Measurements from ENCODE around the gene FDXR.

The FDXR gene

DNA sequence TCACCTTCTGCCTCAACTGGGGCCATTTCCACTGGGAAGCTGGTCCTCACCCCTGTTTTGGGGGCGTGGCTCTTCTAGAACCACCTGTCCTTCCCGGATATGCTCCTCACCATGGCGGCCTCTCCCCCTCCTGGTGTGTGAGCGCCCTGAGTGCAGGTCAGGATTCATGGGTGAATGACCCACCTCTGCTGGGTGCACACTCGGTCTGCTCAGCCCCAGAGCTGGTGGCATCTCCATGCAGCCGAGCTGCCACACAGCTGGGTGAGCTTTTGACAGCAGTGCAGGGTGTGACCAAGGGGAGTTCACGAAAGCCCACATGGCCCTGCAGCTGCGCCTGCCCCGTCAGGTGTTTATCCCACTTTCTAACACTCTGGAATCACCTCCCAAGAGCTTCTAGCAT lies 40.4 kb downstream of the FDXR start:
- no peak for DNase-seq

DNA sequence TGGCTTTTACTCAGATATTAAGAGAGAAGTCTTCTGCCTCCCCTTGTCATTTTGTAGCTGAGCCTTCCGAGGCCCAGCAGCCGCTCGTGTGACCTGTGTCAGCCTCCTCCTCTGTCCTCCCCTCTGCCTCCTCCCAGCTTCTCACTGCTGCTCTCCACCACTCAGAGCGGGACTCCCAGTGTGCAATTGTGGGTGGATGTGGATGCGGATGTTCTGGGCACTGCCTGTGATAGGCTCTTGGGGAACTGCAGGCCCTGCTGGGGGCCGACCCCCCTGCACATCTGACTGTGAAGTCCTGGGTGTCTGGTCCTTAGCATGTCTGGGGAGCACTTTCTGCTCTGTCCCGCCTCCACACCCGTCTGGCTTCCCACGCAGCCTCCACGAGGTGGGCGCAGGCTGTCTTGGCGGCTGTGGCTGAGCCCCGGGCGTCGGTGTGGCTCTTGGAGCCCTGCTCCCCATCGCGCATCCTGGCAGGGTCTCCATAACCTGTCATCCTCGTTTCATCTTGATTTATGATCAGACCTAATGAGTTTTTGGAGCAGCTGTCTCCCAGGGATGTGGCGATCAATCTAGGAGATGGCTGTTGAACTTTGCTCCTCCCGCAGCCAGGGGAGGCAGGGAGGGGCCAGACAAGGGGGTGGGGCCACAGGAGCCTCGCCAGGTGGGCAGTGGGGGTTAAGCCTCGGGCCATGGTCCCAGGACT lies 41.2 kb downstream of the FDXR start:
- no peak for DNase-seq

DNA sequence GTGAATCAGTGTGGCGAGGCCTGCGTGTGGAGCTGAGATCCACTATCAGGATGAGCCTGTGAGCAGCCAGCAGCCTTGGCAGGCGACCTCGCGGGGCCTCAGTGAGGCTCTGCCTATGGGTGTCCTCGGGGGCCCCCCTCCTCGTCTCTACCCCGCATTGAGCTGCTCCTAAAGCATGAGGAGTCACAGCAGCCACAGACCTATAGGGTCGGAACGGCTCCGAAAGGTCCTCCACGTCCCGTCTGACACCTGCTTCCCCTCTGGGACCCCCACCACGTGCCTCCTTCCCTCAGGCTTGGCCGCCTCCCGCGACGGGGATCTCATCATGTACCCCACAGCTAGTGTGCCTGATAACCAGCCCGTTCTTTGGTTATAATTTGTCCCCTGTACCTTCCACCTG lies 41.9 kb downstream of the FDXR start:
- DNase-seq = no peak

DNA sequence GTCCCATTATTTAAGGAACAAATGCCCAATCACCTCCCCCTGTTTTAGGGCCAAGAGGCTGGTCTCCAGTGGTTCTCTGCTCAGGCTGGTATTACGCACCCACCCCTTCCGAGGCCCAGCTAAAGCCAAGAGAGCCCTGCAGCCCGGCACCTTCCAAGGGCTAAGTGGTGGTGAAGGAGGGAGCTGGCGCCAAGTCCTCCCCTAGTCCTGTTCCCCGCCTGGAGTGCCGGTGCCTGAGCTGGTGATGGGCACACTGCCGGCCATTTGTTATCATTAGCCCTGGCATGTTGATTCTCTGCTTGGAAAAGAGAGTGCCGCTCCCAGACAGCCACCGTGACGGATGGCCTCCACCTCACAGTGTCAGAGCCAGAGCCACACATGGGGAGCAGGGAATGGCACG lies 45.0 kb downstream of the FDXR start:
- no peak for DNase-seq

DNA sequence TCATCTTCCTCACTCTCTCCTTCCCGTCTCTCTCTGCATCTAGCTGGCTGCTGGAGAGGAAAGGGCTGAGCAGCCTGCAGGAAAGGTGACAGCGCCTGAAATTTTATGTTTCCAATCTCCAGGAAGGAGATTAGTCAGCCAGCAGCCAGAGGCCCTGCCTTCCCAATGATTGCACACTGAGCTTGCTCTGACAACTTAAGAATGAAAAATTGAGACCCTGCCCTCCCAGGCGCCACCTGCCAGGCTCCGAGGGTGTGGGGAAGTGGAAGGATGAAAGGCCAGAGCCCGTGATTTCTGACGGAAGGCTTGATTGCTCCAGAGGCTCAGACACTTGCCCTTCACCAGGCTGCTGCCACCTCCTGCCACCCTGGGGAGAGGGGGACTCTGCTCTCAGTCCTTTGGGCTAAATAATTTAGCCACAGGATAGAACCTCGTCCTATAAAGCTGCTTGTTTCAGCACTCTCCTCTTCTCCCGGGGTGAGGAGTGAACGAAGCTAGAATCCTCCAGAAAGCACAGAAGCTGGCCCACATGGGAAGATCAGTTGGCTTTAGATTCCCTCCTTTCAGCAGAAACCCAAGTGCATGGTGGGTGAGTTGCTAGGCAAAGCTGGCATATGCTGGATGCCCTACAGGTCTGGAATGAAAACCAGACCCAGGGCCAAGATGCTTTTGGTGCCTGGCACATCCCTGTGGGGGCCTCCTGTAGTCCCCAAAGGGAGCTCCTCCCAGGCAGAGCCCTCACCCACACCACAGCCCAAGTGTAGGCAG lies 46.7 kb downstream of the FDXR start:
- DNase-seq = no peak

DNA sequence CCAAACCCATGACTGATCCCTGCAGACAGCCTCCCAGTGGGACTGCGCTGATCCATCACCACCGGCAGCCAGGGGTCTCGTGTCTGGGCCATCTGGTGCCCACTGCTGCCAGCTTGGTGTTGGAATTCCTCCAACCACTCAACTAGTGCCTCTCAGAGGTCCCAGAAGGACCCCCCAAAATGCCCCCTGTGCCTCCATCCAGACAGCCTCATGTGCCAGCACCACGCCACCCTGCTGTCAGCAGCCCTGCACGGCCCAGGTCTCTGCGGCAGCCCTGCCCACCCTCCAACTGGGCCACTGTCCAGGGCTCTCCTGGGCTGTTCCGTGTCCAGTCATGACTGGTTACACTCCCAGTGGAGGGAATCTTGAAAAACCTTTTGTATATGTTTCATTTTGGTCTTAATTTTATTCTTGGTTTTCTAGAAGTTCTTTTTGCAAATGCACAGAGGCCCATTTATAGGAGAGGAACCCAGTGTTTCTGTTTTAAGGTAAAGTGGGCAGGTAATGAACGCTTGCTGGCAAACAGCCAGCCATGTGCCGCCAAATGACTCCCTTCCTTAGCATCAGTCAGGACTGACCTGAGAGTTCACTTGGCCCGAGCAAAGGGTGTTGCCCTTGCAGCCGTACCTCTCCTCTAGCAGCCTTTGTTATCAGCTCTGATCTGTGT lies 47.7 kb downstream of the FDXR start:
- DNase-seq = no peak

DNA sequence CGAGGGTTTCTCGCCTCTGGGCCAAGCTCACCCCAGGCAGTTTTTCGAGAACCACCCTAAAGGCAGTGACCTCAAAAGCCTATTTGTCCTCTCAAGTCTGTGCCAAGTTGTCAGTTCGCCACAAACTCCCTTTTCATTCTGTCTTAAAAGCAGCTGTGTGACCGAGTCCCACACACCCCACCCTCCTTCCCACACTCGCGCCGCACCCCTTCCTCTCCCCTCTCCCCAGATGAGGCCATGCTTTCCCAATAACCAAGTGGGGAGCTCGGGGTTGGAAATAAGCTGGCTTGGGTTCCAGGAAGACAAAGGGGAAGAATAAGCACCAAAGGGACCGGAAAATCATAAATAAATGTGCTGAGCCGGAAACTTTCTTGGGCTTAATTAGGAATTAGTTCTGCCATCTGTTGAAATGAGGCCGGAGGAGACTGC lies 49.8 kb downstream of the FDXR start:
- DNase-seq = peak; percentile 65

DNA sequence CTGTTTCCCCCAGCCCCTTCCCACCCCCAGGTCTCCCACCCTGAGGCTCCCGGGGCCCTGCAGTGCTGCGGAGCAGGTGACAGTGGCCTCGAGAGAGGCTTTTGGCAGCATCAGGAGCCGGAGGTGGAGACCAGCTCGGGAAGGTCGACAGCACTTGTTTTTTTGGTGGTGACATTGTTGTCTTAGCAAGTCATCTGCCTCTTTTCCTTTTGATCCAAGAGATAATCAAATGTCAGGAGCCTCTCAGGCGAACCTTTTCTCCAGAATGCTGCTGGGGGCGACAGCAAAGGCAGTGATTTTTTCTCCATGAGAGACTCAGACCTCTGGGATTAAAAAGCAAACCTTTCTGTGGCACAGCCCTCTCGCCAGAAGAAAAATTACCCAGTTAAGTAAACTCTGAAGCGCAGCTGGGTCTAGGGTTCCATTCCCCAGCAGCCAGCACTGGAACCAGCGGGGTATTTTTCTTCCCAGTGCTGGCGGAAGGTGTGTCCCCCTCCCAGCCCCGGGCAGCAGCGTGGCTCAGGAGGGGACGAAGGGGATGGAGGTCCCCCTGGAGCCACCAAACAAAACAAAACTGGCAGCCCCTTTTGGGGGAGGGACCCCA lies 50.4 kb downstream of the FDXR start:
- no peak for DNase-seq

DNA sequence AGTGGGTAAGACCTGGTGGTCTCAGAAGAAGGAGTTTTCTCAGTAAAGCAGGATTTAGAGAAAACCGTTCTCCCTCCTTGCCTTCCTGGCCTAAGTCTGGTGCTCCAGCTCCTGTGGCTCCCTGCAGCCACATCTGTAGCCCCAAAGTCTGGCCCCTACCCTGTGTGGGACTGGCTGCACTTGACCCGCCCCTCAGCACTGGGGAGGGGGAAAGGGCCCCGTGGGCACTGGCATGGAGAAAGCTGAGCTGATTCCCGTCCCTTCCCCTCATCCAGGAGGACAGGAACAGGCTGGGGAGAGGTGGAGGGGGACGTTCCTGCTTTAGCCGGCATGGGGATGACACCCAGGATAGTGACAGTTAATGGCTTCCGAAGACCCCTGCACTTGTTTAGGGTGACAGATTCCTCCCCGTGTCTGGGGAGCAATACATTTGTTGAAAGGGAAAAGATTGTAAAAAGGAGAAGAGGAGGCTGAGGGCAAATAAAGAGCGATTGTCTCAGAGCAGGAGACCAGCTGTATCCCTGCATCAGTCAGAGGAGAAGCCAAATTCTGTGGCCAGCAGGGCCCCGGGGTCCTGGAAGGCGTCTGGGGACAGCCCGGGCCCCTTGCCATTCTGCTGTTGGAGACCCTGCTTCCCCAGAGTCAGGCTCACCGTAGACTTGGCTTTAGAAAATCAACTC lies 51.0 kb downstream of the FDXR start:
- no peak for DNase-seq

DNA sequence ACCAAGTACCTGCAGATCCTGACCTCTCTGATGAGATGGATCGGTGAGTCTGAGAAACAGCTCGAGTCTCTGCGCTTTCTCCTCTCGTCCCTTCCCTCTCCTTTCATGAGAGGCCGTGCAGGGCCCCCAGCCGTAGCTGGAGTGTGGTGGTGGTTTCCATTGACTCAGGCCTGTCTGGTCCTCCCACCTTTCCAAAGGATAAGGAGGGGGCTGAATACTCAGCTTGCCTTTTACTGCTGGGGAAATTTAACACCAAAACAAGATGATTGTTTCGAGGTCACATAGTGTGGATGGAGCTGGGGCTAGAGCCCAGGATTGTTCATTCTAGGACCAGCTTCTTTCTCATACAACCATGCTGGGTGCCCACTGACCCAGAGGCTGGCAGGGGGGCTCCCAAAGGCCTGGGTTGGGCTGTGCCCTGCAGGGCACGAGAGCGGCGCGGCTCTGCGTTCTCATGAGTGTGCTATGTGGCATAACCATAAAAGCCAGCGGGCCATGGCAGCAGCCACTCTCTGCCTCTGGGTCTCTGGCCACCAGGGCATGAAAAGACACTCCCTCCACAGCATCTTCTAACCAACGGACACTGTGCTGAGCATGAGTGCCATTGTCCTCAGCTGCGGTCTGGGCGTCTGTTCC lies 52.9 kb downstream of the FDXR start:
- DNase-seq = no peak

DNA sequence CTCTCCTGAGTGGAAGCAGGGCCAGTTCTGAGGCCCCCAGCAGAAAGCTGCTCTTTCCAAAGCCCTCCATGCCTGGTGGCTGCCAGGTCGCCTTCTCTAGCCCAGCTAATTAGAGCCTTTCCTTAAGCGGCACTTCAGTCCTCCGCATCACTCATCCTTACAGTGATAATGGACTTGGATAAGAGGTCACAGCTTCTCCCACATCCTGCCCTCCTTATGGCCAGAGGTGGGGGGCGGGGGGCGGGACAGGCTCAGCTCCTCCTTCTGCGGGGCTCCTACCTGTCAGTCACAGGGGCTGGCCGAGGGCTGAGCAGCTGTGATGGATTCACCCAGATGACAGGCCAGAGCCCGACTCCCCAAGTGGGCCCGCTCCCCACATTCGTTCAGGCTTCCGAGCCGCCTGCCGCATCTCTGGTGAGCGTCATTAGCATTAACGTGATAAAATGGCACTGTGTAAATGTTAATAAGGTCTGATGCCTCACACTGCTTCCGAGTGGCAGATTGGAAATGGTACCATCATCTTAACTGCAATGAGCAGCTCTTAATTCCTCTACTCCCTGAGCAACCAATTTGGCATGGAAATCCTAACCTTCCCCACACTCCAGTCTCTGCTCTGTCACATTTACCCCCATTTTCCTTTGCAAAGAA lies 54.4 kb downstream of the FDXR start:
- no peak for DNase-seq

DNA sequence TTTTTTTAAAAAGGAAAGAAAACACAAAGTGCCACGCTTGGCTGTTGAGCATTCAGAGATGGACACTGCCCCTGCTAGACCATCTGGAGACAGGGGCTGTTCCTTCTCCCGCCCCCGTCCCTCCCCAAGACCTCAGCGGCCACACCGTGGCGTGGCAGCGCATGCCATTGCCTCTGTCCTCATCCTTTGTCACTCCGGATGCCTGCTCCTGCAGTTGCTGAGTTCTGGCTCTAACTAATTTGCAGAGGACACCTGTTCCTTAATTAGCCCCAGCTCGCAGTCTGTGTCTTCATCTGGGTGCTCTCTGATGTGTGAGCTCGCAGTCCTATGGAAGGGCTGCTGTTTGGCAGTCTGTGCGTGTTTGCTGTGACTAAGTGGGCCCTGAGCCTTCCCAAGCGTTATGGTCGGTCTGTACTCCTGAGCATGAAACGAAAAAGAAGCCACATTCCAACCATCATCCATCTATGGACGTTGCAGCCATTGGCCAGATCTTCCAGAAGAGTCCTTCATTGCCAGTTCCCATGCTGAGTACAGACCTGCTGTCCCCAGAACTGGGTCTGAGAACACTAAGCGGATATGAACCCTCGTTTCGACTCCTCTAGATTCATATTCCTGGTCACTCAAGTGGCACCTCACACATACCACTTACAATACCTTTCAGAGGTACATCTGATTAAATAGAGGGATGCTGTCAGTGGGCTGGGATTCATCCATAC lies 55.7 kb downstream of the FDXR start:
- no peak for DNase-seq

DNA sequence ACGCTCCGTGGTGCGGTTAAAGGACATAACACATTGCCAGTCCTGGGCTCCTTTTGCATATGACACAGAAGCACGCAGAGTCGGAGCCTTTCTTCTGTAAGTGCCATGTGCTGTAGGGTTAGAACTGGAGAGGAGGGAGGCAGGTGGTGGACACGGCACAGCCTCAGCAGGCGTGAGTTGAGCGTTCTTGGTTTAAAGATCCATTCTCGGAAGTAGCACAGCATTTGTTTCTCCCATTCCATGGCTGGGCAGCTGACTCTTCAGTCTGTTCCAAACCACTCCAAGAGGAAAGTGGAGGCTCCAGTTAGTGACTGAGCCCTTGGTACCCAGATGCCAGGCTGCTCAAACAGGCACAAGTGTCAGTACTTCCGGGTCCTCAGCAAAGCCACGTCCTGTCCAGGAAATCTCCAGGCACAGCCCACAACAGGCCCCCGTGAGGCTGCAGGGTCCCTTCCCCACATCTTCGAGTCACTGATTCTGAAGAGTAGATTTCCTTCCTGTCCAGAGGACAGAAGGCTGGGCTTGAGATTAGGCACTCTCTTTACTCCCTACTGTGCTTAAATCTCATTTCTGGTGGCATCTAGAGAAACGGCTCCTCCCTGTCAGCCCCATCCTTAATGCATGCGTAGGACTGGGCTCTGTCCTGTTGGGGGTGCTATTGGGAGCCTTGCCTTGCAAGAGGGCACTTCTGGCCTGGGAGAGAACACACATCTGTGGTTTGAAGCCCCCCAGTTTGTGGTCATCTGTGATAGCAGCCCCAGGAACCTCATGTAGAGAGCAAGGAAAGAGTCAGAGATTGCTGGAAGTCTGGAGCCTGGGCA lies 57.0 kb downstream of the FDXR start:
- DNase-seq = no peak

DNA sequence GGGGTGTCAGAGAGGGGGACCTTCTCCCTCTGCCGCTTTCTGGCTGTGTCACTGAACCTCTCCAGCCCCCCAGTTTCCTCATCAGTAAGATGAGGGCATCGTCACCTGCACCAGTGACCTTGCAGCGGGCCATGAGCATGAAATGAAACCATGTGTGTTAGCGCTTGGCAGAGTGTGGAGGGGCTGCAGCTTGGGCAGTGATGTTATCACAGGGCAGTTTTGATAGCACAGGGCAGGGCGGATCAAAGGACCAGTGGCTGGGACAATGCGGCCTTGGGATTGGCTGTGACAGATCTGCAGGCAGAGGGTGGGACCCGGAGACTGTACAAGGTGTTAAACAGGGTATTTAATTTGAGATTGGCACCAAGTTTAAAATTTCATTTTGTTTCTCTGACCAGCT lies 57.7 kb downstream of the FDXR start:
- DNase-seq = no peak

DNA sequence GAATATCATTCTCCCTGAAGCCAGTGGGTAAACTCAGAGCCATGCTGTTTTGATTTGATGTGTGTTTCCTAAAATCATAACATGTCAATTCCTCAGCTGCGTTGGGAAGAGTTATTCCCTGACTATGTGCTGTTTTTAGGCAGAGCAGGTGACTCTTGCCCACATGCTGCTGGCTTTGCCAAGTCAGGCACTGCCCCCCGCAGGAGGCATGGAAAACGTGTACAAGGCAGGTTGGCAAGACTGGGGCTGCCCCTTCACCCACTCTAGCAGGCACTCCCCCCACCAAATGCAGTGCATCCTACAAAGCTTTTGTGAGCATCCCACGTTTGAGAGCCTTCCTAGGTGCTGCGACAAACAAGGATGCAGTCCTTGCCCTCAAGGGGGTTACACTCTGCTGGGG lies 58.3 kb downstream of the FDXR start:
- no peak for DNase-seq
